Limb (tissue), 2 donors: ENCODE results near the gene PIP5K1B.
"Not testable (repeated sequence)": the region's sequence is repeated elsewhere in the genome, so short reads cannot be mapped to it uniquely, and the experiment has no call there.

Experiments
- DNase-seq, 2 donors: peaks; one replicate each; pipeline ENCODE4 v3.0.0-alpha.2; 2016; ENCODE audit errors: extremely low spot score in 2 of 2

Gene PIP5K1B

GRCh38 chr9:68983522-68984424 lies 278.7 kb downstream of the PIP5K1B start:
- DNase-seq: no peak

DNA sequence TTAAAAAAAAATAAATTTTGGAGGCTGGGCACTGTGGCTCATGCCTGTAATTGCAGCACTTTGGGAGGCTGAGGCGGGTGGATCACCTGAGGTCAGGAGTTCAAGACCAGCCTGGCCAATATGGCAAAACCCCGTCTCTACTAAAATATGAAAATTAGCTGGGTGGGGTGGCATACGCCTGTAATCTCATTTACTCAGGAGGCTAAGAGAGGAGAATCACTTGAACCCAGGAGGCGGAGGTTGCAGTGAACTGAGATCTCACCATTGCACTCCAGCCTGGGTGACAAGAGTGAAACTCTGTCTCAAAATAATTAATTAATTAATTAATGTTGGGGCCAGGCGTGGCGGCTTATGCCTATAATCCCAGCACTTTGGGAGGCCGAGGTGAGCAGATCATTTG lies 281.9 kb downstream of the PIP5K1B start:
- DNase-seq: not testable (repeated sequence)

- DNase-seq: no peak
Observed at GRCh38 chr9:68991457-68991856, 286.4 kb downstream of the PIP5K1B start.

- no peak for DNase-seq
Observed at GRCh38 chr9:68995776-68996175, 290.7 kb downstream of the PIP5K1B start.

GRCh38 chr9:68996462-68996861 lies 291.4 kb downstream of the PIP5K1B start:
- no peak for DNase-seq

- DNase-seq: no peak
Observed at GRCh38 chr9:68997666-68998065, 292.6 kb downstream of the PIP5K1B start.

DNA sequence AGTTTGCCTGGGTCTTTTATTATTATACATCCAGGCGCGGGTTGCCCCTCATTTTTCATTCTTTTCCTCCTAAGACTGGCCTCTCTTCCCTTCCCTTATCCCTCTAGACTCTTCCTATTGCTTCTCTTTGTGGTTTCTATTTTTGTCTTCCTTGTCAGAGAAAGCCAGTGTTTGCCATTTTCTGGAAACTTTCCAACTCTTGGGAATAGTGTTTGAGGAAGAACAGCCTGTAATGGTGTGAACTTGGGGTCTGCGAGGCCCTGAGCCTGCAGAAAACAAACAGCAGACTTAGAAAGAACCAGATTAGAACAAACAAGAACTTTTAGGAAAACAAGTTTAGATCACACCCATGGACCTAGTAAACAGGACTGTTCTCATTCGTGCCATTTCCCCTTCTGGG lies 293.3 kb downstream of the PIP5K1B start:
- no peak for DNase-seq

DNA sequence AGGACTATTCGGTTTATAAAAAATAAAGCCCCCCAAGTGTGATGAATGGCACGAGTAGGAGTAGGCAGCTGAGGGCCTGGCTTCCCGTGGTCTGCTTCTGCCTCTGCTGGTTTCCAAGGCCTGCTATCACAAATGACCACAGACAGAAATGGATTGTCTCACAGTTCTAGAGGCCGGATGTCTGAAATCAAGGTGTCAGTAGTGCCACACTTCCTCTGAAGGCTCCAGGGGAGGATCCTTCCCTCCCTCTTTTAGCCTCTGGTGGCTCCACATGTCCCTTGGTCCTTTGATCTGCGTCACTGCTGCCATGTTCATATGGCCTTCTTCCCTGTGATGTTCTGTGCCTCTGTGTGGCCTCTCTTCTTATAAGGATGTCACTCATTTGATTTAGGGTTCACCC lies 293.8 kb downstream of the PIP5K1B start:
- DNase-seq: no peak

DNA sequence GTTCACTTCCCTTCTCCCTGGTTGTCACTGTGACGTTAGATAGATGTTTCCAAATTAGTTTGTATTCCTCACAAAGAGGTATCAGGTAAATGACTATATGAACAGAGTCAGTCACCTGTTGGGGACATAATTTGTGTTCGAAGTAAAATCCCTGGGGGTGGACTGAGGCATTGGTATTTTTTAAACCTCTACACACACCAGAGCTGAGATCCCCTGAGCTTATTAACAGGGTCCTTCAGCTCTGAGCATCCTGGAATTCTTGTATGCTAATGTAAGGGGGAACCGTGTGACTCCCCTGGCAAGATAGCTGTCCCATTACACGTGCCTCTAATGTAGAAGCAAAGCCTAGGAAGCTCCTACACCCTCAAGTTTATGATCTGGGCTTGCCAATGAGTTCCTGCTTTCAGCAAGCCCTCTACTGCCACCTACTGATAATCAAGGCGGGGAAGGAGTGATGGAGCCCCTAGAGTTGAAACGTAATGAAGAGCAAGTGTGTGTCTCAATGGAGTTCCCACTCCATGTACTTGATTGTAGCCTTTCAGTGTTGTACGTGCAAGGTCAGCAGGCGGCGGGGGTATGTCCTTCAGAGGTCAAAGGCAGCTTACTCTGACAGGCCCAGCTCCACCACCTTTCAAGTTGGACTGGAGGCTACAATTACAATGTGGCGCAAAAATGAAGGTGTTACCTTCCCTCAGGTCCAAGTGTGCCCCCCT lies 294.5 kb downstream of the PIP5K1B start:
- DNase-seq: peak; percentile 68 to 79

DNA sequence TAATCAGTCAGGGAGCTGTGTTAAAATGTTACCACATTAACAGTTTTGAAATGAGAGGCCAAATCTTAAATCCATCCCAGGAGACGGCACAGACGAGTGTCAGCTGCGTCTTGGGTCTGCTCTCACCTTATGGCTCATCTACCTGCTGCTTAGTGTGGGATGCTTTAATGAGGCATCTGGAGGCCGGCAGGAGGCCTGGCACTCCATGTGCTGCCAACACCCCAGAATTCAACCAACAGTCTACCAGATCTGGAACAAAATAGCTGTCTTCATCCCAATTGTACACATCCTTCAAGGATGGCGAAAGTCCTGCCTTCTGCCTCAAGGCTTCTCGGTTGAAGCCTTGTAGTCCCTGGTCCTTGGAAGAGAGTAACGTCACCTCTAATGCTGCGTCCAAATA lies 296.9 kb downstream of the PIP5K1B start:
- DNase-seq: no peak

DNA sequence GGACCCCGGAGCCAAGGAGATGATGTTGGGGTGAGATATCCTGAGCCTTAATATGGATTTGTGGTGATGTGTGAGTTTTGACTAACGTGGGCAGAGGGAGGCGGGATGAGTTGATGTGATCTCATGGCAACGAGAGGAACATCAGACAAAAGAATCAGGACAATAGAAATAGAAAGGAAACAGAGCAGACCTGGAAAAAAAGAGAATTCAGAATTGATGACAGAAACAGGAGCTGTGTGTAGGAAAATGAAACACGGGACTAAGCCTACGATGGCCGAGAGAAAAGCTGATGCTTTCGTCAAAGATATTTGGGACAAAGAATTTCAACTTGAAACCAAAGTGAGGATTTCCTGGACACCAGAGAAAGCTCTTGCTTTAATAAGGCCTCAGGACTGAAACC lies 298.0 kb downstream of the PIP5K1B start:
- no peak for DNase-seq

DNA sequence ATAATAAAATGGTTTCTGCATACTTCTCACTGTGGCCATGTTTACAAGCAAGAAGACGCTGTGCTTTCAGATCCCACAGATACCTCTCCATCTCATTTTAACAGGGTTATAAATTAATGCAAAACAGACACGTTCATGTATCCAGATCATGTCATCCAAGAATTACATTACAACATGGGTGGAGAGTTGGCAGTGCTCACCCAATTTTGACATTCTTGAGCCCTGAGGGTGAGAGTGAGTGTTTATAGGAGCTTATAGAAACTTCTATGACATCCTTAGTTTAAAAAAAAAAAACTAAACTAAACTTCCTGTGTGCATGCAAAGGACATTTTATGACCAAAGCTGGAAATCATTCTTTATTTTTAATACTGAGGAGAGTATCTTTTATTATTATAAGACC lies 299.8 kb downstream of the PIP5K1B start:
- DNase-seq: peak in 1 of 2 donors; percentile 30

DNA sequence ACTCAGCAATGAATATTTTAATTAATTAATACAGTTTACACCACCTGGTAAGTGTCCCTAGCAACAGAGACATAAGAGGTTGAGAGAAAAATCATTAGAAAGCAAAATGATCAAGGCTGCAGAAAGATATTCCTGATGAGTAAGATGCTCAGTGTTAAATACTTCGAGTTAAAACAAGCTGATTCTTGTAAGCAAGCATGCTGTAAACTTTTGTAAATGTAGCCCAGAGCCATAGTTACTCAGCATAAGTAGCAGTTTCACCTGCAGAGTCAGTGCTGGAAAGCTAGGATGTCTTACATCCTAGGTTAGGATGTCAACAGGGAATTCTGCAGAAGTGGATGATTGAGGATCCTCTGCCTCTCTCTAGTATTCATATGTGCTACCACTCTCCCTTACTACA lies 304.7 kb downstream of the PIP5K1B start:
- no peak for DNase-seq

DNA sequence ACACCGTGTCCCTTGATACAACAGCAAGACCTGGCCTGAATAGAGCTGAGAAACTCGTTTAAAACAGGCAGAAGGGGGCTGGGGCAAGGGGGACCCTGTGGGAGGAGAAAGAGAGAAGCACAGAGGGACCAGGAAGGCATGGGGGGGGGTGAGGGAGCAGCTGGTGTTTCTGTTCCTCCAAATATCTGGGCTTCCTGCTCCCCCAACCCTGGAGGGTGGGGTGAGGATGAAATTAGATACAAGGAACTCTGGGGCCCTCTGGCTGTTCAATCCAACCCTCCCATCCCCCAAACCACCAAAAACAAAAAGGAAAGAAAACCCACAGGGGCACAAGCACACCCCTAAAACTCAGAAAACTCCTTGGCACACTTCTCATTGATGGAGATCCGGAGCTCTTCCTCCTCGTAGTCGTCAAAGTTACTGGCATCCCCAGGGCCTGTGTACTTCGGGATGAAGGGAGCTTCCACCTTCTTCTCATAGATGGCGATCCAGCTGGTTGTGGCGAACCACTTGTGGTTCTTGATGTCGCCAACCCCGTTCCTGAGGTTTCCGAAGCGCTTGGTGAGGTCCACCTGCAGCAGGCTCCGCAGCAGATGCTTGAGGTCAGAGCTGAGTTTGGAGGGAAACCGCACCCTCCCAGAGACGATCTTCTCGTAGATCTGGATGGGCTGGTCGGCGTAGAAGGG lies 307.8 kb downstream of the PIP5K1B start:
- DNase-seq: no peak

DNA sequence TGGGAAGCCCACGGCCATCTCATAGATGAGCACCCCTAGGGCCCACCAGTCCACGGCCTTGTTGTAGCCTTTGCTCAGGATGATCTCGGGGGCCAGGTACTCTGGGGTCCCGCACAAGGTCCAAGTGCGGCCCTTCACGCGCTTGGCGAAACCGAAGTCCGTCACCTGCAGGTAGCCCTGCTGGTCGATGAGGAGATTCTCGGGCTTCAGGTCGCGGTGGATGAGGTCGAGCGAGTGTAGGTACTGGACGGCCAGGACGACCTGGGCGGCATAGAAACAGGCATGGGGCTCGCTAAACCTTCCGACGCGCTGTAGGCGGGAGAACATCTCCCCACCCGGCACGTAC lies 308.3 kb downstream of the PIP5K1B start:
- DNase-seq: no peak

GRCh38 chr9:69014013-69014412 lies 309.0 kb downstream of the PIP5K1B start, which contains the start of gene PRKACG:
TSS of gene PRKACG (minus strand) at chr9:69014113. CDS start at chr9:69014092, 21 bp downstream.
- no peak for DNase-seq

DNA sequence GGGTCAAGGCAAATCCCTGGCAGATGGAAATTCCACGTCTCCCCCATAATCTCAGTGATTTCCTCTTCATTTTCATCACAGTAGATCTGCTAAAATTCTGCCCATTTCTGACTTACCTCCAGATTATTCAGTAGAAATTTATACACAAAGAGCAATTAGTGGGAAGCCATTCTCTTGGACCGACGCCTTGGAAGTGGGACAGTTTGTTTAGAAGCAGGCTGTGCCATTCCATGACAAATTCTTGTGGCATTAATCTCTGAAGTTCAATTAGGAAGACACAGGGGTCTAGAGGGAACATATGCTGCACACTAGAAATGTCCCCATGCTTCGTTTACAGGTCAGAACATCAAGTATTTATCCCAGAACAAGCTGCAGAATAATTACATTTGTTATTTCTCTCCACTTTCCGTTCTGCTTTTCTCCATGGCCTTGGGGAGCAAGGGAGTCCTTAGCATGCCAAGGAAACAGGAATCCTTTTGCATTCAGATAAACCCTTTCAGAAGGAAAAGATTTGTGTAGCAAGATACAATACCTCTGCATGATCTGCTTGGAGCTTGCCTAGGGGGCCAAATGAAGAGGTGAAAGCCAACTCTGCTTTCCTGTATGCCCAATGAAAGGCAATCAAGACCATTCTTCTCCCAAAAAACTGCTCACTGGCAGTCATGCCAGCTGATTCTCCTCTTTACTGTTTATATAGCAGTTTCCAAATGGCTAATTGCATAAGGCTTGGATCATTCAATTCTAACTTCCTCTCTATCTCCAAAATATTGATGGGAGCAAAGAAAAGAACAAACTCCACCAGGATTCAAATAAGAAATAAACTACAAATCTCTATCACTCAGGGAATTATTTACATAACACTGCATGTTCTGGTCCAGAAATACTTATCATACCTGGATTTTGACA lies 311.4 kb downstream of the PIP5K1B start:
- no peak for DNase-seq

GRCh38 chr9:69018737-69019136 lies 313.7 kb downstream of the PIP5K1B start:
- DNase-seq: no peak

GRCh38 chr9:69019808-69020207 lies 314.8 kb downstream of the PIP5K1B start:
- no peak for DNase-seq

GRCh38 chr9:69020301-69021145 lies 315.5 kb downstream of the PIP5K1B start:
- no peak for DNase-seq
